Stimulated activated CD8-positive, alpha-beta memory T cell treated with anti-CD3 and anti-CD28 coated beads, Interleukin-12 subunit alpha, Interleukin-12 subunit beta, amount 100 ng/mL, for 4 hours (primary cell): ENCODE results near the gene GNB5.
"Not testable (repeated sequence)": the region's sequence is repeated elsewhere in the genome, so short reads cannot be mapped to it uniquely, and the experiment has no call there.

Experiments used
- DNase-seq: peaks from one replicate; pipeline ENCODE4 v3.0.0-alpha.2; 2020; ENCODE audit warnings: low read depth

GNB5 gene

GRCh38 chr15:52093167-52093538 is 98.0 kb downstream of the GNB5 start:
- DNase-seq, result no peak

GRCh38 chr15:52090193-52090592 is 101.0 kb downstream of the GNB5 start:
- no peak for DNase-seq

- DNase-seq, result no peak
Measured at GRCh38 chr15:52086011-52086786, 105.0 kb downstream of the GNB5 start.

GRCh38 chr15:52085299-52085698 is 105.9 kb downstream of the GNB5 start:
- DNase-seq, result no peak

GRCh38 chr15:52083603-52084002 is 107.6 kb downstream of the GNB5 start:
- no peak for DNase-seq

GRCh38 chr15:52083037-52083359 is 108.2 kb downstream of the GNB5 start:
- DNase-seq, result not testable (repeated sequence)

GRCh38 chr15:52082197-52083036 is 108.8 kb downstream of the GNB5 start:
- DNase-seq, result no peak

GRCh38 chr15:52080706-52081392 is 110.3 kb downstream of the GNB5 start:
- no peak for DNase-seq

GRCh38 chr15:52080031-52080430 is 111.2 kb downstream of the GNB5 start:
- no peak for DNase-seq

GRCh38 chr15:52078876-52079700 is 112.1 kb downstream of the GNB5 start:
- DNase-seq, result peak; percentile 49

GRCh38 chr15:52078197-52078875 is 112.9 kb downstream of the GNB5 start:
- DNase-seq, result no peak

- no peak for DNase-seq
Measured at GRCh38 chr15:52076889-52077781, 114.1 kb downstream of the GNB5 start.

- DNase-seq, result no peak
Measured at GRCh38 chr15:52071570-52071969, 119.6 kb downstream of the GNB5 start.

GRCh38 chr15:52069559-52069958 is 121.6 kb downstream of the GNB5 start:
- DNase-seq, result no peak

- DNase-seq, result no peak
Measured at GRCh38 chr15:52068004-52068615, 123.1 kb downstream of the GNB5 start.

GRCh38 chr15:52067545-52067926 is 123.7 kb downstream of the GNB5 start:
- no peak for DNase-seq

GRCh38 chr15:52066842-52067544 is 124.2 kb downstream of the GNB5 start:
- DNase-seq, result no peak
